Activated CD4-positive, CD25-positive, alpha-beta regulatory T cell treated with anti-CD3 and anti-CD28 coated beads, Interleukin-2, amount 50 U/mL, for 72 hours (primary cell): ENCODE results near the gene CLEC18A.
"Not testable (repeated sequence)": the region's sequence is repeated elsewhere in the genome, so short reads cannot be mapped to it uniquely, and the experiment has no call there.

Experiments
- DNase-seq: peaks from one replicate; pipeline ENCODE4 v3.0.0; 2021

CLEC18A gene

GRCh38 chr16:69952572-69953355, 1.6 kb downstream of the CLEC18A start:
- not testable (repeated sequence) for DNase-seq

GRCh38 chr16:69954241-69954640, 3.1 kb downstream of the CLEC18A start:
- not testable (repeated sequence) for DNase-seq

GRCh38 chr16:69963312-69963711, 12.2 kb downstream of the CLEC18A start:
- DNase-seq, result not testable (repeated sequence)

- DNase-seq, result not testable (repeated sequence)
These were observed 14.0 kb downstream of the CLEC18A start for GRCh38 chr16:69964960-69965660.

- DNase-seq, result not testable (repeated sequence)
These were observed 14.5 kb downstream of the CLEC18A start for GRCh38 chr16:69965661-69966054.

GRCh38 chr16:69967688-69968087, 16.6 kb downstream of the CLEC18A start:
- DNase-seq, result not testable (repeated sequence)

- not testable (repeated sequence) for DNase-seq
These were observed 17.0 kb downstream of the CLEC18A start for GRCh38 chr16:69968125-69968524.

- not testable (repeated sequence) for DNase-seq
These were observed 18.5 kb downstream of the CLEC18A start for GRCh38 chr16:69969657-69970056.

- DNase-seq, result not testable (repeated sequence)
These were observed 21.0 kb downstream of the CLEC18A start for GRCh38 chr16:69972120-69972519.

GRCh38 chr16:69972935-69973334, 21.8 kb downstream of the CLEC18A start:
- DNase-seq, result not testable (repeated sequence)

GRCh38 chr16:69985196-69985595, 34.1 kb downstream of the CLEC18A start:
- not testable (repeated sequence) for DNase-seq

GRCh38 chr16:69997956-69998355, 46.8 kb downstream of the CLEC18A start:
- DNase-seq, result not testable (repeated sequence)

GRCh38 chr16:69999801-70000200, 48.7 kb downstream of the CLEC18A start:
- DNase-seq, result not testable (repeated sequence)

- not testable (repeated sequence) for DNase-seq
These were observed 52.4 kb downstream of the CLEC18A start for GRCh38 chr16:70003511-70003910.

- not testable (repeated sequence) for DNase-seq
These were observed 57.5 kb downstream of the CLEC18A start for GRCh38 chr16:70008604-70009003.

GRCh38 chr16:70010615-70011014, 59.5 kb downstream of the CLEC18A start:
- DNase-seq, result not testable (repeated sequence)

GRCh38 chr16:70011120-70011519, 60.0 kb downstream of the CLEC18A start:
- DNase-seq, result not testable (repeated sequence)

GRCh38 chr16:70012354-70012753, 61.2 kb downstream of the CLEC18A start:
- not testable (repeated sequence) for DNase-seq

- not testable (repeated sequence) for DNase-seq
These were observed 61.8 kb downstream of the CLEC18A start for GRCh38 chr16:70012951-70013350.
